OCI-M2 (cell line): ENCODE data around the gene NCEH1.

Experiments
- DNase-seq: peaks from one replicate; lab custom pipeline; 2025; ENCODE audit not compliant: unreplicated experiment; lab: John Stamatoyannopoulos, UW

NCEH1 gene

DNA sequence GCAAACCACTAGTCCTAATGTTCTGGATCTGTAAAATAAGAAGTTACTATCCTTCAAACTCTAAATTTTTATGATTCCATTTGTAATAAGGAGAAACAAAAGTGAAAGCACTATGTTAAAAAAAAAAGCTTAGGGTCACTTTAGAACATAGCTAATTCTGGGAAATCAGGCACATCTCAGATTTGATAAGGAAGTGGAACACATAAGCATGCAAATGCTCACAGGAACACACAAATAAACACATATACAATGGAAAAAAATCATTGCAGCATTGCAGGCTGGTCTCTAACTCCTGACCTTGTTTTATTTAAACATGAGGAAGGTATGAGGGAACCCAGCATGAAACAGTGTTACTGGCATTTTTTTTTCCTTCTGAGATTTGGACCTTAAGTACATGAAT is 124.4 kb downstream of the NCEH1 start:
- DNase-seq: no peak

DNA sequence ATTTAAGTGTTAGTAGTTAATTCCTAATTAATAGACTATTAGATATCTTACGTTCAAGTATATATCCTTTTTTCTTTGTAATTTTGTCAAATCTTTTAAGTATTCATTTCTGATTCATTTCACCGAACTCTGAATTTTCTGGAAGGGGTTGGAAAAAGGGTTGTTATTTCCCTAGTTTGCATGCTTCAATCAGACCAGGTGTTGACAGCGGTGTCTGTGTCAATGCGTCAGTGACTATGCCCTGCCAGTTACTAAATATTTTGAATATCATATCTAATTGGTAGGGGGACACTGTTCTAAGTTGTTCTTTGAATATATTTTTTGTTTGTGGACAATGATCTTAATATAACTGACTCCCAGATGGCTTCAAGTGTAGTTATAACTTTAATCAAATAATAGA is 124.9 kb downstream of the NCEH1 start:
- no peak for DNase-seq

DNA sequence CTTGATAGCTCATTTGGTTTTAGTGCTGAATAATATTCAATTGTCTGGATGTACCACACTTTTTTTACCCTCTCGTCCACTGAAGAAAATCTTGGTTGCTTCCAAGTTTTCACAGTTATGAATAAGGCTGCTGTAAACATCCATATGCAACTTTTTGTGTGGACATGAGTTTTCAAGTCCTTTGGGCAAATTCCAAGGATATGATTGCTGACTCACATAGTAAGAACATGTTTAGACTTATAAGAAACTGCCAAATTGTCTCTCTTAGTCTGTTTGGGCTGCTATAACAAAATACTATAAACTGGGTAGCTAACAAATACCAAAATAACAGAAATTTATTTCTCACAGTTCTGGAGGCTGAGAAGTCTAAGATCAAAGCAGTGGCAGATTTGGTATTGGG is 128.2 kb downstream of the NCEH1 start:
- no peak for DNase-seq

DNA sequence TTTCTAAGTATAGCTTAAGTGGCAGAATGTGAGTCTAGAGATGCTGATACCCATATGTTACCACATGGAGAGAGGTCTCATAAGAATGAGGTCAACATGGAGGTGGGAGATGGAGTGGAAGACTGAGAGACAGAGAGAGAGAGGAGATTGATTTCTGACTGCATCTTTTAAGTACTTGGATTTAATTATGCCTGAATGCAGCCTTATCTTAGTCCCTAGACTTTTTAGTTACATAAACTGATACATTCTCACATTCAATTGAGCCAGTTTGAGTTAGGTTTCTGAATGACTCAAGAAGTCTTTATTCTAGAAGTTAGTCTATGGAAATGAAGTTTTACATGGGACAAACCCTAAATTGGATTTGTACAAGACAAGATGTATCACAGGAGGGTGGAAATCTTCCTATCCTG is 129.1 kb downstream of the NCEH1 start:
- DNase-seq: no peak

DNA sequence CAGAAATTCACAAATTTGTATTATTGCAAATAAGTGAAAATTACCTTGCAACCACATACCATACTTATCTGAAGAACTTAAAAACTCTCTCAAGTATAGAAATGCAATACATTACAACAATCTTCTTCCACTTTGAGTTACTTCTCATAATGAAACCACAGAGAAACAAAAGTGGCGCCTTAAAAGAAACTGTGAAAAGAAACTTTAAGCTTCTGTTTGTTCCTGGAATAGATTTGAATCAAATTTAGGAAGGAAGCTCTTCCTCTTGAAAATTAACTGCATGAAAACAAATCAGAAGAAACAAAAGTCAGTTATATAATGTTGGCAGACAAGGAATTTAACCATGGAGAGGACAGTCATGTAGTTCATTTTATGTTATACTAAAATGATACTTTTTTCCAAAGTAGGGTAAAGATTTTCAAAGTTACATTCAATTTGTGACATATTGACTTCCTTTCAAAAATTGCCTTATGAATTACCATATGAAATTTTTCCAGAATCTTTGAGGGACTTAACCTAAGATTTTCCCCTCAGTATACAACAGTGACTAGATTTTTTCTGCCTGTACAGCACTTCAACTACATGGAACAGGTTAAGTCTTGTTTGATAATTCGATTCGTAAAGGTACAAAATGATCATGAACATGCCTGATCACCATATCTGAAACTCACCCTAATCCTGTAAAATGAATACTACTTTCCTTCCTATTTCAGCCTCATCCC is 130.0 kb downstream of the NCEH1 start:
- no peak for DNase-seq
